HG02610 (cell line): ENCODE measurements around the gene CDS2.

Experiments
- ATAC-seq: cut with Tn5 transposase; IDR thresholded peaks from one replicate; pipeline ENCODE4 v1.9.1; 2021; ENCODE audit warnings: mild to moderate bottlenecking, moderate library complexity; ENCODE audit not compliant: unreplicated experiment

The CDS2 gene

DNA sequence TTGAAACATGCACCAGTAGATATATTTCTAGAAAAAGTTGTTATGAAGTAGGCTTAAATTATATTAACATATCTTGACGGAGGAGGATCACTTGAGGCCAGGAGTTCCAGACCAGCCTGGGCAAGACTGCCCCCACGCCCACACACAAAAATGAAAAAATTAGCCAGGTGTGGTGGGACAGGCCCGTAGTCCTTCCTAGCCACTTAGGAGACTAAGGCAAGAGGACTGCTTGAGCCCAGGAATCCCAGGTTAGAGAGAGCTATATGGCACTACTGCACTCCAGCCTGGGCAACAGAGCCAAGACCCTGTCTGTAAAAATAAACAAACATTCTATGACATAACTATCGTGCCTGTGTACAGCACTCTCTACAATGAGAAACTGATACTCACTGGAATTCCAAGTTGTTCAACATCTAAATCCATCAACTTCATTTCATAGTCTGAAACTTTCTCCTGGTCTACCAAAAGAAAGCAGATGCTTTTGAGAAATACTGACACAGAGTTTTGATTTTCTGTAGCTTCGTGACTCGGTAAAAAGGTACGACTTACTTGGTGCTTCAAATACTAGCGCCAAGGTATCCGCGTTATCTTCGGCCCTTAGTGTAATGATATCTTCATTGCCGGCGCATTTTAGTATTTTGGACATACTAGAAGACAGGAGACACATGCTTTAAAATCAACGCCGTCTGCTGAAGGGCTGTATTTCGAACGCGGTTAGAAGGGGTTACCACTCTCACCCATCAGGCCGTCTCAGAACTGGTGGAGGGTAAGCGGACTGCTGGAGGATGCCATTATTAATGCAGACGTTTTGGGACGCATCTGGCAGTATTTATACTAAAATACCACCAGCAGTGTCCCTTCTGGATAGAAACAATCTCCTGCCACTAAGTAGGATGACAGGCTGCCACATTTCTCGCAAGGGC, 8.3 kb upstream of the CDS2 start:
- ATAC-seq, result no peak

DNA sequence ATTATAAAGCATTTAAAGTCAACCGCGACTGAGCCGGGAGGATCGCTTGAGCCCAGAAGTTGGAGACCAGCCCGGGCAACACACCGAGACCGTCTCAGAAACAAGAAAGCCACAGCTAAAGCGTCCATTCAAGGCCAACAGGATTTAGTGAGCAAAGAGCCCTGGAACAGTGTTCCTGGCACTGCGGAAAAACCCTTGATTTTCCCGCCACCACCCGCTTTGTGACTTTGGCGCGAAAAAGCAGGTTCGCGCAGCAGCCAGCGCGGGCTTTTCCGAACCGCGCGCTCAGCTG, 7.7 kb upstream of the CDS2 start:
- no peak for ATAC-seq

DNA sequence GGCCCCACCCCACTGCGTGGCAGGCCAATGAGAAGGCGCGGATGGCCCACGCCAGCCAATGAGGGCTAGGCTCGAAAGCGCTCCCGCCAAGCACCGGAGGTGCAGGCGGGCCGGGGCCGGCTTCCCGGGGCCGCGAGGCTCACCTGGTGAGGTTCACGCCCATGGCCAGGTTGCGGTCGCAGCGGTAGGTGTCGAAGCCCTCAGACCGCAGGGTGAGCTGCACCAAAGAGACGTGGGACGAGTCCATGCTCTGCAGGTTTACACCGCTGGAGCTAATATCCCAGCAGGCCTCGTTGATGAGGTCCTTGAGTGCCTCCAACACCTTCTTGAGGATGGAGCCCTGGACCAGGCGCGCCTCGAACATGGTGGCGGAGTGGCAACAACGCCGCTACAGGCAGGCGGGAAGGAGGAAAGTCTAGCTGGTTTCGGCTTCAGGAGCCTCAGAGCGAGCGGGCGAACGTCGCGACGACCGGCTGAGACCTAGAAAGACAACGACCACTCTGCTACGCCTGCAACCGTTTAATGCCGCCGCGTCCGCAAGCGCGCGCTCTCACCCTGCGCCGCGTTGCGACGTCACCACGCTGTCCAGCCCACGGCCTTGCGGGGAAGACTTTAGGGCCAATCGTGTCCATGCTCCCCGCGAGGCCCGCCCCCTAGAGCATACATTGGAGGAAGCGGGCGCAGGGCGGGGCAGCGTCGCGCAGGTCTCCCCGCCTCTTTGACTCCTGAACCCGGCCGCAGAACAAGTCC, 7.2 kb upstream of the CDS2 start, which contains the start of gene PCNA:
TSS of gene PCNA (minus strand) at position 524 of the 750 bp plus-strand sequence. CDS start at position 364, 160 bp downstream.
- ATAC-seq, result peak; percentile 95

DNA sequence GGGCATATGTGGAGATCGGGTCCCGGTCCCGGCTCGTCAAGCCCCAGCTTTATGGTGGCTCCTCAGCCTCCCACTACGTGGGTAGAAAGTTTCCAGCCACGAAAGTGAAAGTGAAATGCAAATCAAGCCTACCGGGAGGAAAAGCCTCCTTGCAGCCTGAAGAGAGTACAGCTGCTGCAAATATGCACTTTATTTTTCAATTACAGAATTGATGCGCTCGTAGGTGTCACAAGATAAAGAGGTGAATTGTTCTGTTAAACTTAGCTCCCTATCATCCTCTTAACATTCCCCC, 6.7 kb upstream of the CDS2 start:
- no peak for ATAC-seq

DNA sequence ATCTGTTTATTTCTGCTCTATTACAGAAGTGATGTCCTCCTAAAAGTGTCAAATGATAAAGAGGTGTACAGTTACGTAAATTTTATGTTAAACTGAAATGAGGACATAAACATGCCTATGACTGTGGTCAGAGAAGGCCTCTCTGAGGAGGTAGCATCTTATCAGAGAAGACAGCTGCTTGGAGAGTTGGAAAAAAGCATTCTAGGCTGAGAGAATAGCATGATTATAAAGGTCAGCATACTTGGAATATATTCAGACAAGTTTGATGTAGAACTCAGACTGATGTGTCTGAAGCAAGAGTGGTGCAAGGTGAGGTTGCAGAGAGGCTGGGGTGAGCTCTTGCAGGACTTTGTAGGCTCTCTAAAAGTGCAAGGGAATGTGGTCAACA, 3.9 kb upstream of the CDS2 start:
- no peak for ATAC-seq

DNA sequence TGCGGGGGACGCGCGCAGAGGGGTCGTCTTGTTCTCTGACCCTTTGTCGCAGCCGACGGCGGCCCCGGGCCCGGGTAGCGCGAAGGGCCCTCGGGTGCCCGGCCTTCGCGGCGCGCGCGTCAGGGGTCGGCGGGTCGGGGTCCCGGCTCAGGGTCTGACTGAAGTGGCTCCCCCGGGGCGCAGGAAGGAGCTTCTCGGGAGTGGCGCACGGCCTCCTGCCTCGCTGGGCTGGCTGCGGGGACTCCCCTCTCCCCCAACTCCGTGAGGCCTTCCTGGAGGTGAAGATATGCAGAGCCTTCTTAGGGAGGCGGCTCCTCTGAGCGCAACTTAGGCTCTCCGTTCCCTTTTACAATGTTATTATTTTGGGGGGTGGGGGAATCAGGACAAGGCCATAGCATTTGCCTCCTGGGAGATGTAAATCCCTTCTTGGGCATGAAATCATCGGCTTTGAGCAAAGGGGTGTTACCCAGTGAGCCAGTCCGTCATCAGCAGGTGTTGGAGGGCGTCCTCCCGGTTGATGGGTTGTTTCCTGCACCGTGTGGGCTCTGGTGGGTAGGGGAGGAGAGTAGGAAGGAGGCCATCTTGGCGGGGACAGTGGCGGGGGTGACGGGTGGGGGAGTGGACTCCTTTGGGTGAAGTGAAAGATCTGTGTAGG, 523 bp downstream of the CDS2 start:
- ATAC-seq, result peak; percentile 24

DNA sequence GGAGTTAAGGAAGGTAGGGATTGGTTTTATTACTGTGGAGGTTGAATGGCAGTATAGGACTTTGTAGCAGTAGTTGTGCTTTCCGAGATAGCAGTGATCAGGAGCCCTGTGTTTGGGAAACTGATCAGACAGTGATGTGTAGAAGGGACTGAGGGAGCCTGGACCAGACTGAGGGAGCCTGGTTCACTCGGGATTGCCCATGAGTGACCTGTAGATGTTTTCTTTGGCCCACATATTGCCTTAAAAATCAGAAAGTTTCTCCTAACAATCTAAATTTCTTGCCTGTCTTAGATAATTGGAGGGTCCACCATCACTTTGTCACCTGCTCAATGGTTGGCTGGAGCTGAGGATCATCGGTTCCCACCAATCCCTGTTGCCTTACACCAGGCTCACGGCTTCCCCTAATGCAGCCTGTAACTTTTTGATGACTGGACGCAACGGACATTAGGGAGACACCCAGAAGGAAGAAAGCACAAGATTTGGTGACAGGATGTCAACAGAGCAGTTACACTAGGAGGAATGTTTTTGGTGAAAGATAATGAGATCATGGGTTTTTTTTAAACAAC, 1.1 kb downstream of the CDS2 start:
- no peak for ATAC-seq

DNA sequence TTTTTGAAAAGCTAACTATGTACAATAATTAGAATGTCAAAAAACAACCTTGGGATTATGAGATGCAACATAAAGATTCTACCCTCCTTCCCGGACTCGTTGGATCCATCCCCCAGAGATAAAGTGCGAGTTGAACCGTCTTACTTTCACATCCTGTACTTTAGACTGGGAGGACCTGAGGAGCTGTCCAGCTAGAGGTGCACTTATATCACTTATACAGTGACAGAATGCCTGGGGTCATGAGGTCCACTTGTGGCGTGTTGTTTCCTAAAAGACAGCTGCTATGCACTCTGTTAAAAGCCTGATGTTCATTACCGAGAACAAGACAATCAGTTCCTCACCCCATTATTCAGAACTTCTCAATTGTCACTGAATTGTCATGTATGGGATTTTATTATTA, 2.1 kb downstream of the CDS2 start:
- no peak for ATAC-seq

DNA sequence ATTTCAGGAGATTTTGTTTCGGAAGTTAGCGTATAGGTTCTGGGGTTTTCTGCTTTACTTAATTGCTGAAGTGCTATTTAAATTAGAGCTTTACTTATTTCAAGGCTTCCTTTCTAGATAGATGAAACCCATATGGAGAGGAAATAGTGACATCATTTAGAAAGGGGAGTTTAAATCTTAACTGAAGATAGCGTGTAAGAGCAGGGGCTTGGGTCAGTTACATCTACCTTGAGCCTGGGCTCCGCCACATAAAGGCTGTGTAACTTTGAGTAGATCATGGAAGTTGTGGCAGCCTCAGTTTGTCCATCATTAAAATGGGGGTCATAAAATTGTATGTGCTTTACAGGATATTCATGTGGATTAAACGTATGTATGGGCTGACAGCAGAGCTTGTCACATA, 4.7 kb downstream of the CDS2 start:
- no peak for ATAC-seq

DNA sequence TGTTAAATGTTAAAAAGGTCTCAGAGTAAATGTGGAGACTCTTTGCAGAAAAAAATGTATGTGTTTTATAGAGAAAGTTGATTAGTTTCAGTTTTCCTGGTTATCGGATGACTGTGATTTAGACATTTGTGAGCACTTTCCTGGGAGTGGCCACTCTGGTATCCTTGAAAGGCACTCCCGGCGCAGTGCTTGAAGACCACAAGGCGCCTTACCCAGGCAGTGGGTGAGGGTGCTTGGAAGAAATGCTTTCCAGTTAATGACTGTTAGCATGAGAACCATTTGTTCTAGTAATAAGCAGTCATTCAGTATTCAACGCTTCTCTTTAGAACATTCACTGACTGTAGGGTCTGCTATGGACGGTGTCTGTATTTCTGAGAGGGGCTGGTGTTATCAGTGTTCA, 7.2 kb downstream of the CDS2 start:
- ATAC-seq, result no peak

DNA sequence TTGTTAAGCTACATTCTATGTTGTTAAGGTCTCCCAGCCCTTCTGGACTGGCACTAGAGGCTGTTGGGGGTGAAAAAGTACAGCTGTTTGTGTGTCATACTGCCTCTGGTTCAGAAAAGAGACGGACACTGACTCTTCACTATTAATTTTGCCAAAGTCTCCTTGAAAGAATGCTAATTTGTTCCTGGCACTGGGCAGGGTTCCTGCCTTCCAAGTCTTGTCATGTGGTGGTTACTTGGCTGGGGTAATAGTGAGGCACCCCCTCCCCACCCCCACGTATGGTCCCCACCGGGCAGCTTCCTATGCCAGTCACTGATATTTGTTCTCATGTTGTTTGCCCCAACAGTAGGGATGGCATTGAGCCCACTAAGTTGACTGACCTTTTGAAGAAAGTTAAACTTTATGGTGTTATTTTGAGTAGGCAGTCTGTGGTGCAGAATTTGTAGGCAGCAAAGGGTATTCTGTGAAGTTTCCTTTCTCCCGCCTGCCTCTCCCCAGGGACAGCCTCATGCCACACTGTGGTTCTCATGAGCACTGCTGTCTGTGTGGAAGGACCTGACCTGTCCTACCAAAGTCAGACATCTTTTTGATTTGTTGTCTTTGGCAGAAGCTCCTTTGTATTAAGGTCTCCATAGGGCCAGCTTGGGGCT, 8.7 kb downstream of the CDS2 start:
- peak; percentile 55 for ATAC-seq

DNA sequence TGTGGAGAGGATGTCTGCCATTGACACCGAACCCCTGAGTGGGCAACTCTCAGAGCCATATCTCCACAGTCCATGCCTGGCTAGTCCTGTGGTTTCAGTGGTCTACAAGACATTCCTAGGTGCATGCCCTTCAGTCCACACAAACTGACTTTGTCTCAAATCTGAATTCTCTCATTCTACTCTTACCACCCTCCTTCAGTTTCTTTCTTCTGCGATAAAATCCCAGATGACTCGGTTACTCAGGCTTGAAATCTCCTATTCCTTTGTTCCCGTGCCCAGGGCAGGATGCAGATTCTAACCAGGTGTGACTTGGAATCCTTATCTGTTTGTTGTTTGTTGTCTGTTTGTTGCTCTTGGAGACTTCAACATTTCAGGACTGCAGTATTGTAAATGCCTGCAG, 9.3 kb downstream of the CDS2 start:
- peak; percentile 13 for ATAC-seq

DNA sequence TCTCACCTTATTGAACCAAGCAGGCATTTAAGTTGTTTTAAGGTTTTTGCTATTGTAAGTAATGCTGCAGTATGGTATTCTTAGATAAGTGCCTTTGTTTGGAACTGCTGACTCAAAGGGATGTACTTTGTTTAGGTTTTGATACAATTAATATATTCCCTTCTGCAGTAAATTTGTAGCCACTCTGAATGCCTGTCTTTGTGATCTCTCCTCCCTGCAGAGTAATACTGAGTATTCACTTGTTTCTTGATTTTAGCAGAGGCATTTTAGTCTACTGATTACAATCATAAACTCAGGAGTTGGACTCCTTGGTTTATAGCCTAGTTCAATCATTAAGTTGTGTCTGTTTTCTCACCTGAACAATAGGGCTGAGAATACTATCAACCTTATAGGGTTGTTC, 13.4 kb downstream of the CDS2 start:
- no peak for ATAC-seq

DNA sequence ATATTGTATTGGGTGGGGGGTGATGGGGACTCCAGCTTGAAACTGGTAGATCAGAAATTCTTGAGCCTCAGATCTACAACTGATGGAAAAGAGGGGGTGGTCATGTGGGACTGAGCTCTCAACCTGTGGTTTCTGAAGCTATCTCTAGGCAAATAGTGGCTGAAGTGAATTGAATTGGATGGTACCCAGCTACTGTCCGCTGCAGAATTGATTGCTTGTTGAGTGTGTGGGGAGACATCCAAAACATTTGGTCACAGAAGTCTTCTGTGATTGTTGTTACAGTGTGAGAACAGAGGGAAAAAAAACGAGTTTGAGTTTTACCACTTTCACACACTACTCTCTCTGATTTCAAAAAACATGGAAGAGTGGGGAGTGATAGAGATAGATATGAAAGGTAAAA, 14.8 kb downstream of the CDS2 start:
- ATAC-seq, result no peak

DNA sequence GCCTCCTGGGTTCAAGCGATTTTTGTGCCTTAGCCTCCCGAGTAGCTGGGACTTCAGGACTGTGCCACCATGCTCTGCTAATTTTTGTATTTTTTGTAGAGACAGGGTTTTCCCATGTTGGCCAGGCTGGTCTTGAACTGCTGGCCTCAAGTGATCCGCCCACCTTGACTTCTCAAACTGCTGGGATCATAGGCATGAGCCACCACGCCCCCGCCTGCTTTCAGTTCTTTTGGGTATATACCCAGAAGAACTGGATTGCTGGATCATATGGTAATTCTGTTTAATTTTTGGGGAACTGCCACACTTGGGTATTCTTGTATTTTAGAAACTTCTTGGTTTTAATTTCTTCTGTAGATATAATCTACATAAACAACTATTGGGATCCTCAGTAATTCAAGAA, 17.0 kb downstream of the CDS2 start:
- ATAC-seq, result no peak

DNA sequence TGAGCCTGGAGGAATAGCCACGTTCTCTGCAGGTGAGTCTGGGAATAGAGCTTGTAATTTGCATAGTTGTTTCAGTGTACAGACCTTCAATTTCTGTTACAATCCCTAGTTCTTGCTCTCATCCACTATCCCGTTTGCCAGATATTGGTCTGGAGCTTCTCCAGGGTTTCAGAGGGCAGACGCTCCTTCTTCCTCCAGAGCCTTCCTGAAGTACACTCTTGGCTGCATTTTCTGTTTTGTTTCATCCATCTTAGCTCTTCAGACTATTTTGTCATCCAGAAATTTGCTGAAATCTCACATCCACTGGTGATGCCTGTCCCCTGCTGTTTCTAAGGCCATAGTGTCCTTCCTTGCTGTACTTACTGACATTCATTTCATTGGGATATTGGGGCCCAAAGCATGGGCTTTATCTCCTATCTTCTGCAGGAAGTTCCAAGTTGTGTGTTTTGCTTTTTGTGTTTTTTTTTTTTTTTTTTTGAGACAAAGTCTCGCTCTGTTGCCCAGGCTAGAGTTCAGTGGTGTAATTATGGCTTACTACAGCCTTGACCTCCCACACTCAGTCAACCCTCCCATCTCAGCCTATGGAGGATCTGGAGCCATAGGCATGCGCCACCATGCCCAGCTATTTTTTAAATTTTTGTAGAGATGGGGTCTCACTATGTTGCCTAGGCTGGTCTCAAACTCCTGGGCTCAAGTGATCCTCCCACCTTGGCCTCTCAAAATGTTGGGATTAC, 18.7 kb downstream of the CDS2 start:
- ATAC-seq, result no peak

DNA sequence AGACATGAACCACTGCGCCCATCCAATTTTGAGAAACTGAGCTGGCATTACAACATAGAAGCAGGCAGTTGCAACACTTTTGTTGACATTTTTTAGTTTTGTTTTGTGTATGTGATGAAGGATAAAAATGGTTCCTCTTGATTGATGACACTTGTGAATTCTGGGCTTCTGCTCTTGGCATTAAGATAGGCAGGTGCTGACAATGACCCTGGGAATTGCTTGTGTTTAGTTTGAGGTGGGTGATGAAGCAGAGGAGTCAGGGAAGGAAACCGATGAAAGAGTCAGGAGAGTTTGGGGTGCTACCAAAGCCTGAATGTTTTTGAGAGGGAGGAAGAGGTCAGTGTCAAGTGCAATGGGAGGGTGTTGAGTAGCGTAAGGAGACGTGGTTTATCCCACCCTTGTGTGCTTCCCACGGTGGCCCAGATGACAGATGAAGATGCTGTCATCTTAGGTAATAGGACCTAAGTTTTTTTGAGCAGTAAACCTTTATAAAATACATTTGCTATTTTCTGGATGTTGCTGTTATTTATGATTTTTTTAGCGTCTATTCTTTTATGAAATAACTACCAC, 19.4 kb downstream of the CDS2 start:
- ATAC-seq, result no peak

DNA sequence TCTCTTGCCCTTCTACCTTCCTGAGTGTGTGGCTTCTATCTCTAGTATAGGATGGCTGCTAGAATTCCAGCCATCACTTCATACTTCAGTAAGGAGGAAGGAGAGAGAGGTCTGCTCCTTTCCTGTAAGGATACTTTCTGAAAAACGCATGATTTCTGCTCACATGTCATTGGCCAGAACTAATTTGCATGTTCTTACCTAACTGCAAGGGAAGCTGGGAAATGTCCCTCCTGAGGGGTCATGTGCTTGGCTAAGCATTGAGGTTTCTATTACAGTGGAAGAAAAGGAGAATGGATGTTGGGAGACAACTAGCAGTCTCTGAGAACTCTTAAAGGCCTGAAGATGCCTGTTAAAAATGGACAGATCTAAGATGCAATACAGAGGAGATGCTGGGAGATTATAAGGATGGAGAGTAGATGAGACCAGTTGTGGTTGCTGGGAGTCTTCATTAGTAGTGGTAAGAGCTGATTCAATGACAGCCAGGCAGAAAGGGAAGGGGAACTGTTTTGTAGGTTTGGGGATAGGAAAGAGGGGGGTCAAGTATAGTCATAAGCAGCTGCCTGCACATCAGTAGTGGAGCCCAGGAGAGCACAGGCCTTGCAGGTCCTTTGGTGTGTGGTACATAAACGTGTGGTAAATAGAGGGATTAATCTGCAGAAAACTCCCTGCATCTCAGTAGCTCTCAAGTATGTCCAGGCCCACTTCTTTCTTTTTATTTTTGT, 20.2 kb downstream of the CDS2 start:
- ATAC-seq, result no peak

DNA sequence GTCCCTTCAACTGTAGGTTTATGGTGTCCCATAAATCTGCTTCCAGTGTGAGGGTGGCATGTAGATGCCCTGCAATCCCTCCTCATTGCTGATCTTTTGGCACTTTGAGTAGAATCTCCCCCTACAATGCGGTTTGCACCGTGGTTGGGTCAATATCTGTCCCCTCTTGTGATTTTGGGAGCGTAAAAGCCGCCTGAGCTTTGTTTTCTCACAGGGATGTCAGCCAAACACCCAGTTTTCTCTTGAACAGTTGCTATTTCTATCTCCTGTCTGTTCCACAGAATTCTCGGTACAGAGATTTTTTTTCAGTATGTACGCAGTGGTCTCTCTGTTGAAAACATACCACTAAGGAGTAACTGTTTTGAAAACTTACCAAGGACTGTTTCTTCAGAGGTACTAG, 21.8 kb downstream of the CDS2 start:
- ATAC-seq, result no peak

DNA sequence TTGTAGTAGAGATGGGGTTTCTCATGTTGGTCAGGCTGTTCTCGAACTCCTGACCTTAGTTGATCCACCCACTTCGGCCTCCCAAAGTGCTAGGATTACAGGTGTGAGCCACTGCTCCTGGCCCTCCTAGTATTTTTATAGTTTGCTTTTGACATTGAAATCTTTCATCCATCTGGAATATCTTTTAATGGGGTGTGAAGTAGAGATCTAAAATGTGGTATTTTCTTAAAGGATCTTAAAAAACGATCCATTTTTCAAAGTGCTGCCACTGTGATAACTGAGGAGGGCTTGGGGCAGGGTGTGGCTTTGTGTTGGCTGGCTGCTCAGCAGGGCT, 23.1 kb downstream of the CDS2 start:
- ATAC-seq, result no peak
